OCI-LY3 (cell line): ENCODE data around the gene KHNYN.

Experiments used
- CTCF ChIP-seq: fragments of 200-600, 300-600 bp; sonication (generic); IDR thresholded peaks from 2 replicates; pipeline ENCODE4 v1.5.1; 2014; ENCODE audit warnings: antibody characterized with exemption, low read length, low read depth
- EZH2phosphoT487 ChIP-seq: fragments of 200-600 bp; shearing (Covaris generic); IDR thresholded peaks from 2 replicates; pipeline ENCODE4 v1.6.1; 2018; ENCODE audit warnings: antibody characterized with exemption, mixed run types, low read depth

GRCh38 chr14:24399447-24399822 is 30.3 kb upstream of the KHNYN start:
- TF ChIP-seq CTCF (no peak), EZH2phosphoT487 (no peak)
